ENCODE data around the gene SUCLG1. TPM values are rescaled to one million over a fixed set of nuclear protein-coding genes. Genes with fewer than 3 reads are reported as not detected.
A peak's percentile ranks its signal among the peaks of the same experiment; 100 is the strongest.

Gene SUCLG1
- total RNA-seq, 4 donors from 2014 or later, result 32.5 to 64.1 (median 54.1) TPM

- no peak for TF ChIP-seq POLR2A (IDR thresholded peaks at IDR 0.05)
- TF ChIP-seq, protein P1, sequence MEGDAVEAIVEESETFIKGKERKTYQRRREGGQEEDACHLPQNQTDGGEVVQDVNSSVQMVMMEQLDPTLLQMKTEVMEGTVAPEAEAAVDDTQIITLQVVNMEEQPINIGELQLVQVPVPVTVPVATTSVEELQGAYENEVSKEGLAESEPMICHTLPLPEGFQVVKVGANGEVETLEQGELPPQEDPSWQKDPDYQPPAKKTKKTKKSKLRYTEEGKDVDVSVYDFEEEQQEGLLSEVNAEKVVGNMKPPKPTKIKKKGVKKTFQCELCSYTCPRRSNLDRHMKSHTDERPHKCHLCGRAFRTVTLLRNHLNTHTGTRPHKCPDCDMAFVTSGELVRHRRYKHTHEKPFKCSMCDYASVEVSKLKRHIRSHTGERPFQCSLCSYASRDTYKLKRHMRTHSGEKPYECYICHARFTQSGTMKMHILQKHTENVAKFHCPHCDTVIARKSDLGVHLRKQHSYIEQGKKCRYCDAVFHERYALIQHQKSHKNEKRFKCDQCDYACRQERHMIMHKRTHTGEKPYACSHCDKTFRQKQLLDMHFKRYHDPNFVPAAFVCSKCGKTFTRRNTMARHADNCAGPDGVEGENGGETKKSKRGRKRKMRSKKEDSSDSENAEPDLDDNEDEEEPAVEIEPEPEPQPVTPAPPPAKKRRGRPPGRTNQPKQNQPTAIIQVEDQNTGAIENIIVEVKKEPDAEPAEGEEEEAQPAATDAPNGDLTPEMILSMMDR (IDR thresholded peaks at IDR 0.05), result no peak
- H3K27me3 ChIP-seq, result no peaks in the 10 kb centered on the region
- no peaks in the 10 kb centered on the region for H3K4me1 ChIP-seq
- no peaks in the 10 kb centered on the region for H3K9me3 ChIP-seq
- no peaks in the 10 kb centered on the region for H3K36me3 ChIP-seq
- no peak overlapping the region for H3K27ac ChIP-seq
- DNase-seq, result no peak
- no peak overlapping the region for H3K4me3 ChIP-seq
- intact Hi-C loops (cut with DNase I; ENCODE audit: low total_unique reads), result no loop called here
These were observed 8.3 kb upstream of the SUCLG1 start for GRCh38 chr2:84467389-84467788.

DNA sequence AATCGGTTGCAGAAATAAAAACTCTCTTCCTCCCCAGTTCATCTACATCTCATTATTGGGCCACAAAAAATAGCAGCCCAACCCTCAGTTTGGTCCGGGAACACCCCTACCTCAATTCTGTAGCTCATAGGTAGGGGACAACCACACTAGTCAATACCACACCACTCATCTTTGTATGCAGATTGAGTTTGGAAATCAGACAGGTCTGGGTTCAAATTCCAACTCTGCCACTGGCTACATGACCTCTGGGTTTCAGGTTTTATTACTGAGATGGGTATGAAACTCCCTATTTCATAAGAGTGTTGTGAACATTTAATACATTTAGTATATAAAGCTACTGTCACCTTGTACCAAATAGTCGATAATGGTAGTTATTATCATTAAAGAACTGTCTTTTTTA, 2.2 kb upstream of the SUCLG1 start:
- Histone ChIP-seq H3K27me3 (no peaks in the 10 kb centered on the region), H3K4me3 (no peak overlapping the region), H3K9me3 (no peaks in the 10 kb centered on the region), H3K36me3 (no peaks in the 10 kb centered on the region), H3K27ac (no peak overlapping the region), H3K4me1 (peaks cover 0 to 5% of the 10 kb centered on the region in 2 donors)
- intact Hi-C loops (cut with DNase I; ENCODE audit: low total_unique reads), result no loop called here
- TF ChIP-seq POLR2A (IDR thresholded peaks at IDR 0.05), result no peak
- TF ChIP-seq, protein P1 (IDR thresholded peaks at IDR 0.05), result no peak
- DNase-seq, result no peak

- H3K4me1 ChIP-seq, result peaks cover 0 to 5% of the 10 kb centered on the region in 2 donors
- intact Hi-C loops (cut with DNase I; ENCODE audit: low total_unique reads), result no loop called here
These were observed 1.6 kb upstream of the SUCLG1 start for GRCh38 chr2:84460670-84461069.

DNA sequence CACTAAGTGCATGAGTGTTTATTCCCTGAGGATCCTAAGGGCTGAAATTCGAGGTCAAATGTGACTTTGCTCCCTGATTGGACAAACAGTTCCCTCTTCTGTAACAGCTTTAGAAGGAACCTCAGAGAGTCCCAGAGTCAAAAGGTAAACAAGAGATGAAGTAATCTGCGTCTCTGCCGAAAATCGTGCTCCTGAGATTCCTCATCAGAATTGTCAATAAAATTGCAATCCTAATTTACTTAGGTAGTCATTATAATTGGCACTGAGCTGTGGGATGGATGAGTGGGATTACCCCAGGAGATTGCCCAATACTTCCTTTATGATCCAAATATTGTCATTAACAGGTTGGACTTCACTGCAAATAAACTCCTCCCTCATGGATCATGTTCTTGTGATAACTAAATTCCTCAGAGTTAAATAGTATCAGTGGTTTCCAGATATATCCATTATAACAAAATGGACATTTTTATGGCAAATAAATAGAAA, 907 bp upstream of the SUCLG1 start:
- Histone ChIP-seq H3K27me3 (no peaks in the 10 kb centered on the region), H3K4me1 (peaks cover 0 to 5% of the 10 kb centered on the region in 2 donors), H3K9me3 (no peaks in the 10 kb centered on the region), H3K27ac (peak overlapping the region; percentile 84 to 87), H3K4me3 (peak overlapping the region; percentile 81 to 100), H3K36me3 (no peaks in the 10 kb centered on the region)
- TF ChIP-seq, protein P1 (IDR thresholded peaks at IDR 0.05), result no peak
- no peak for TF ChIP-seq POLR2A (IDR thresholded peaks at IDR 0.05)
- intact Hi-C loops (cut with DNase I; ENCODE audit: low total_unique reads), result no loop called here
- no peak for DNase-seq

More at GRCh38 chr2:84460670-84461069, 1.6 kb upstream of the SUCLG1 start:
- no peaks in the 10 kb centered on the region for H3K9me3 ChIP-seq
- H3K36me3 ChIP-seq, result no peaks in the 10 kb centered on the region
- H3K4me3 ChIP-seq, result no peak overlapping the region
- no peak overlapping the region for H3K27ac ChIP-seq
- TF ChIP-seq, protein P1 (IDR thresholded peaks at IDR 0.05), result no peak
- TF ChIP-seq POLR2A (IDR thresholded peaks at IDR 0.05), result no peak
- no peak for DNase-seq
- no peaks in the 10 kb centered on the region for H3K27me3 ChIP-seq

DNA sequence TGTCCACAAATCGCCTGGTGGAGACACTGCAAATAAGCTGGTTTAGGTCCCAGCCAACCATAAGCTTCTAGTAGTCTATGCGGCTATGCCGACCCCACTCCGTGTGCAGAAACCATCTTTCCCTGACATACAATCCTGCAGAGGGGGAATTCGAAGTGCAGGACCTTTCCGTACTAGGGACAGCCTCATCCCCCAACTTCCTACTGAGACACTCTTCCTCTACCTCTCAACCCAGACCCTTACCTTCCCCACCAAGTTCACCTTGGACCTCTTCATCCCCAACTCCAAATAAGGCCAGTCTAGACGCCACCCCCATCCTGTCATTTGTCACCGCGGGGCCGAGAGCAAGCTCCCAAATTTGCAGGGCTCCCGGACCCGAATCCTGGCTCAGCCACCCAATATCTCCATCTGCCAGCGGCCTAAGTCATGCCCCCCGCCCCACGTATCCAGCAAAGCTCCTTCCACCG, 496 bp downstream of the SUCLG1 start:
- H3K4me3 ChIP-seq, result peak overlapping the region; percentile 81 to 100
- no peaks in the 10 kb centered on the region for H3K36me3 ChIP-seq
- peak in 1 of 2 donors; percentile 26 for DNase-seq
- no peaks in the 10 kb centered on the region for H3K9me3 ChIP-seq
- H3K27ac ChIP-seq, result peak overlapping the region; percentile 84 to 87
- TF ChIP-seq, protein P1 (IDR thresholded peaks at IDR 0.05), result no peak
- TF ChIP-seq POLR2A (IDR thresholded peaks at IDR 0.05), result no peak
- H3K4me1 ChIP-seq, result peaks cover 0 to 5% of the 10 kb centered on the region in 2 donors
- intact Hi-C loops (cut with DNase I; ENCODE audit: low total_unique reads), result no loop called here
- no peaks in the 10 kb centered on the region for H3K27me3 ChIP-seq
